OCI-LY1 (cell line): ENCODE measurements around the gene LAMC3.

Experiments
- CTCF ChIP-seq: fragments of 200-600 bp; sonication (generic), shearing (Covaris generic); IDR thresholded peaks from 2 replicates; pipeline ENCODE4 v1.5.1; 2017; ENCODE audit warnings: mild to moderate bottlenecking, antibody characterized with exemption, low read length, moderate library complexity, mixed read lengths
- EZH2 ChIP-seq: fragments of 200-600 bp; sonication (generic), shearing (Covaris generic); IDR thresholded peaks from 2 replicates; pipeline ENCODE4 v1.8.0; 2017; ENCODE audit warnings: borderline replicate concordance, mixed run types, mild to moderate bottlenecking, antibody characterized with exemption, low read length, moderate library complexity, mixed read lengths

- TF ChIP-seq CTCF (no peak), EZH2 (no peak)
Measured at GRCh38 chr9:130970855-130971254, 38.1 kb upstream of the LAMC3 start.
